GM12872 (cell line): ENCODE data around the gene CD276.

Experiments
- CTCF ChIP-seq: IDR thresholded peaks from 3 replicates; pipeline ENCODE4 v1.5.1; 2011; ENCODE audit warnings: low read depth, mild to moderate bottlenecking, low read length, moderate library complexity; ENCODE audit not compliant: insufficient read depth

The CD276 gene

GRCh38 chr15:73737535-73737934 lies 53.4 kb downstream of the CD276 start:
- TF ChIP-seq CTCF, result no peak

- no peak for TF ChIP-seq CTCF
These were observed 56.2 kb downstream of the CD276 start for GRCh38 chr15:73740152-73741048.

- no peak for TF ChIP-seq CTCF
These were observed 57.2 kb downstream of the CD276 start for GRCh38 chr15:73741321-73741836.

GRCh38 chr15:73744293-73744692 lies 60.1 kb downstream of the CD276 start:
- no peak for TF ChIP-seq CTCF

GRCh38 chr15:73745073-73745472 lies 60.9 kb downstream of the CD276 start:
- no peak for TF ChIP-seq CTCF

GRCh38 chr15:73746261-73746660 lies 62.1 kb downstream of the CD276 start:
- TF ChIP-seq CTCF, result no peak

GRCh38 chr15:73746883-73747282 lies 62.7 kb downstream of the CD276 start:
- TF ChIP-seq CTCF, result no peak
